HG02571 (cell line): ENCODE data around the gene ATRNL1.
"Not testable (repeated sequence)": the region's sequence is repeated elsewhere in the genome, so short reads cannot be mapped to it uniquely, and the experiment has no call there.

Source experiments
- ATAC-seq: cut with Tn5 transposase; IDR thresholded peaks from one replicate; pipeline ENCODE4 v1.9.1; 2021; ENCODE audit warnings: mild to moderate bottlenecking, moderate library complexity; ENCODE audit not compliant: unreplicated experiment

The ATRNL1 gene

GRCh38 chr10:115092258-115092554 is 959 bp upstream of the ATRNL1 start:
- ATAC-seq, result peak; percentile 4

GRCh38 chr10:115092555-115093285 is 445 bp upstream of the ATRNL1 start:
- ATAC-seq, result peak; percentile 68

- ATAC-seq, result peak; percentile 38
Observed at GRCh38 chr10:115093776-115094408, 727 bp downstream of the ATRNL1 start.

- ATAC-seq, result no peak
Observed at GRCh38 chr10:115094416-115095140, 1.4 kb downstream of the ATRNL1 start.

GRCh38 chr10:115095758-115096157 is 2.6 kb downstream of the ATRNL1 start:
- no peak for ATAC-seq

- no peak for ATAC-seq
Observed at GRCh38 chr10:115103700-115104099, 10.5 kb downstream of the ATRNL1 start.

- not testable (repeated sequence) for ATAC-seq
Observed at GRCh38 chr10:115105411-115105810, 12.2 kb downstream of the ATRNL1 start.

- ATAC-seq, result no peak
Observed at GRCh38 chr10:115107830-115108229, 14.7 kb downstream of the ATRNL1 start.

- no peak for ATAC-seq
Observed at GRCh38 chr10:115117301-115117700, 24.1 kb downstream of the ATRNL1 start.

GRCh38 chr10:115118346-115118745 is 25.2 kb downstream of the ATRNL1 start:
- no peak for ATAC-seq

- ATAC-seq, result no peak
Observed at GRCh38 chr10:115125505-115125904, 32.3 kb downstream of the ATRNL1 start.

- no peak for ATAC-seq
Observed at GRCh38 chr10:115129752-115130151, 36.6 kb downstream of the ATRNL1 start.

GRCh38 chr10:115136616-115137015 is 43.5 kb downstream of the ATRNL1 start:
- no peak for ATAC-seq

GRCh38 chr10:115141254-115141653 is 48.1 kb downstream of the ATRNL1 start:
- ATAC-seq, result no peak

GRCh38 chr10:115157357-115157756 is 64.2 kb downstream of the ATRNL1 start:
- ATAC-seq, result no peak

GRCh38 chr10:115163129-115163528 is 70.0 kb downstream of the ATRNL1 start:
- no peak for ATAC-seq

GRCh38 chr10:115164220-115164619 is 71.1 kb downstream of the ATRNL1 start:
- ATAC-seq, result no peak

GRCh38 chr10:115167751-115168150 is 74.6 kb downstream of the ATRNL1 start:
- no peak for ATAC-seq

GRCh38 chr10:115171392-115171960 is 78.3 kb downstream of the ATRNL1 start:
- ATAC-seq, result no peak

GRCh38 chr10:115173915-115174443 is 80.8 kb downstream of the ATRNL1 start:
- ATAC-seq, result no peak

GRCh38 chr10:115207276-115207675 is 114.1 kb downstream of the ATRNL1 start:
- not testable (repeated sequence) for ATAC-seq
